Stimulated activated CD8-positive, alpha-beta memory T cell treated with anti-CD3 and anti-CD28 coated beads, Interleukin-4, amount 100 ng/mL, for 4 hours (primary cell): ENCODE data around the gene DOK3.

ENCODE experiments used
- DNase-seq, 2 donors: peaks; one replicate each; pipeline ENCODE4 v3.0.0-alpha.2; 2020; ENCODE audit warnings: low read depth in 2 of 2, low spot score in 1 of 2

The DOK3 gene

GRCh38 chr5:177452688-177453638 is 56.7 kb downstream of the DOK3 start:
- no peak for DNase-seq
